ENCODE data around the gene MARCHF3. TPM values are rescaled to one million over a fixed set of nuclear protein-coding genes. Genes with fewer than 3 reads are reported as not detected.

Gene MARCHF3
- total RNA-seq, 1 donor from 2014 or later, result 3.1 TPM

DNA sequence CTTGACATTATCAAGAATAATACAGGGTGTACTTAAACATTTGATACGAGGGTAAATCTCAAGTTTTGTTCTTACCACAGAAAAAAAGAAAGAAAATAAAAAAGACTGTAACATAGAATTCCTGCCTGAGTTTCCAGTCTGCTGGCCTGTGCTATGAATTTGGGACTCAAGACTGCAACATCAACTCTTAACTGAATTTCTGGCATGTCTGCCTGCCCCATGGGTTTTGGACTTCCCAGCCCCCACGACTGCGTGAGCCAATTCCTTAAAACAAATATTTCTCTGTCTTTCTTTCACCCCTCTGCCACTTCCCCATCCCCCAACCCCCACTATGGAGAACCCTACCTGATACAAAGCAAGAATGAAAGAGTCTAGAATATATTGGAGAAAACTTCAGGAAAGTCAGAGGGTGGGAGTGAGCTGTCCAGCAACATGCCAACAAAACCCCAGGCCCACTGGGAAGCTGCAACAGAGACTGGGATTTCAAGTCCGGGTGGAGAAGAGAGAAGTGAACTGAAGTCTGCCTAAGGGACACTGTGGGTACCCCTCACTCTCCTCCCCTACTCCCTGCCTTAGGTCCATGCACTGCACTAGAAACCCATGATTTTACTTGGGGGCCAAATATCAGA lies 43.0 kb downstream of the MARCHF3 start:
- Mint-ChIP-seq H3K27me3 (ENCODE audit: low read depth) (no peaks in the 10 kb centered on the region), H3K4me1 (no peaks in the 10 kb centered on the region), H3K27ac (ENCODE audit: unreplicated experiment) (no peak overlapping the region), H3K4me3 (no peak overlapping the region), H3K36me3 (ENCODE audit: low read depth) (no peaks in the 10 kb centered on the region), H3K9me3 (peaks cover 5% of the 10 kb centered on the region)
- DNase-seq (ENCODE audit: low read depth, low spot score), result no peak
- TF ChIP-seq CTCF (conservative IDR thresholded peaks at IDR 0.05), result no peak

DNA sequence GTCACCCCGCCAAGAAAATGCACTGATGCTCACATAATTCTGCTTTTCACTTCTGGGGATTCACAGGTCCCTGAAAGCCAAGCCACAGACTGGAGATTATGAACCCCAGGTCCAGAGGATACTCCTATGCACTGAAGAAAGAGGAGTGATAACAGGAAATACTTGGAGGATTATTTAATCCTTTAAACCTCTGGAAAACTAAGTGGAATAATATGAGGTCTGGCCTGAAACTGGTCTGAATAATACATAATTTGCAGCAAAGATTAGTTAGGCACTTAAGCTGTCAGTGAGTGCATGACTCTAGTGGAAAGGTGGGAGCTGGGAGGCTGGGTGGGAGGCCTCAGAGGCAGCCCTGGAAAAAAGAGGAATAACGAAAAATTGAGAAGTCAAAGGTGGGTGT lies 45.7 kb downstream of the MARCHF3 start:
- Mint-ChIP-seq H3K9me3 (no peaks in the 10 kb centered on the region), H3K27me3 (ENCODE audit: low read depth) (no peaks in the 10 kb centered on the region), H3K27ac (ENCODE audit: unreplicated experiment) (no peak overlapping the region), H3K4me1 (no peaks in the 10 kb centered on the region), H3K36me3 (ENCODE audit: low read depth) (no peaks in the 10 kb centered on the region), H3K4me3 (no peak overlapping the region)
- no peak for TF ChIP-seq CTCF (conservative IDR thresholded peaks at IDR 0.05)
- no peak for DNase-seq (ENCODE audit: low read depth, low spot score)

GRCh38 chr5:126983874-126984266 lies 46.5 kb downstream of the MARCHF3 start:
- H3K27me3 Mint-ChIP-seq (ENCODE audit: low read depth), result no peaks in the 10 kb centered on the region
- peak overlapping the region; percentile 25 for H3K27ac Mint-ChIP-seq (ENCODE audit: unreplicated experiment)

DNA sequence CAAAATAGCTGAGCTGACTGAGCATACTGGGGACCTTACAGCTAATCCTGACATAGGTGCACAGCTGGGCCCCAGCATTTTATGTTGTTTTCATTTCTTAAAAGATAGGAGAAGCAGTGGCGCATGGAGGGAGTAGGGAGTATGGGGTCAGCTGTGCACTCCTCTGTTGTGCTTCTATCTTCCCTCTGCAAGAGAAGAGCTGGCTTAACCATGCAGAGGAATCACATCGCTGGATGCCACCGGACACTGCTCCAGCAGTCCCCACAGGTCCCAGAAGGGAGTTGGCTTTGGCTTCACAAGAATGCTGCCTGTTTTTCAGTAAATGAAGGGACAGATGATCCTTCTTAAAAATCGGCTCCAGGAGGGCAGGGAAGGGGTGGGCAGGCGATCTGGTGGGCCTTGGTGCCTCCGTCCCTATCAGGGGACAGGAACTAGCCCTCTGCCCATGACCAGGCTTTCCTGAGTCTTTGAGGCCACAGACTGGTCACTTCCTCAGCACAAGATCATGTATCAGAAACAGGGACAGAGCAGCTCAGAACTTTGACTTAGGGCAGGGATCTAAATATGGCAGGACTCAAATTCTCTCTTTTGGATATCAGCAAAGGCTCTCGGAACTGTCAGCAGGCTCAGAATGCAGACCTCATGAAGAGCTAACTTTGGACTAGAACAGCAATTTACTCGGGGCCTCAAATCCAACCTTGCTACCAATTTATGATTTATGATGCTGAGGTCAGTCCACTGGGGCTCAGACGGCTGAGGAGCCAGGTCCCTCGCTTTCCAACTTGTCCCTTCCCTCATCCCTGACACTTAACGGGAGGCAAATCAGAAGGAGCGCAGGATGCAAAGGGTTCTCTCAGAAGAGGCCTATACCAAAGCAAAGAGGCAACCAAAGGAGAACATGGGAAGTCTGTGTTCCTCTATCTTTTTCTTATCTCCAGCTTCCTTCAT lies 47.2 kb downstream of the MARCHF3 start:
- no peaks in the 10 kb centered on the region for H3K4me1 Mint-ChIP-seq

More at GRCh38 chr5:126983874-126984266, 46.5 kb downstream of the MARCHF3 start:
- Mint-ChIP-seq H3K4me1 (no peaks in the 10 kb centered on the region), H3K9me3 (no peaks in the 10 kb centered on the region), H3K4me3 (no peak overlapping the region), H3K36me3 (ENCODE audit: low read depth) (no peaks in the 10 kb centered on the region)
- no peak for DNase-seq (ENCODE audit: low read depth, low spot score)
- no peak for TF ChIP-seq CTCF (conservative IDR thresholded peaks at IDR 0.05)

DNA sequence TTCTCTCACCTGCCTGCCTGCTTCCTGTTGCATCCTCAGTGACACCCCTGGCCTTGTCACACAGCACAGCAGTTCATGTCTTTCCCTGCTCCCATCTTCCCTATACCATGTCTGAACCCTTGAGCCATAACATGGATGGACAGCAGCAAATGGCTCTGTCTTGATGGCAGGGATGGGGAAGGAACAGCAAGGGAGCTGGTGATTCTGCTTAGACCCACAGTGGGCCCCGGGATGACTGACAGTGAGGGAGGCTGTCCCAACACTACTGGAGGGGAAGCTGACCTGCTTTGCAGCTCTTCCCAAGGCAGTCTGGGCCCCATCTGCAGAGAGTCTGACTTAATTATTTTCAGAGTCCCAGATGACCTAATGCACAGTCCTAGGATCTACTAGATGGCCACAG lies 48.2 kb downstream of the MARCHF3 start:
- no peaks in the 10 kb centered on the region for H3K27me3 Mint-ChIP-seq (ENCODE audit: low read depth)
- H3K36me3 Mint-ChIP-seq (ENCODE audit: low read depth), result no peaks in the 10 kb centered on the region
- H3K9me3 Mint-ChIP-seq, result no peaks in the 10 kb centered on the region
- TF ChIP-seq CTCF (conservative IDR thresholded peaks at IDR 0.05), result no peak
- no peak overlapping the region for H3K27ac Mint-ChIP-seq (ENCODE audit: unreplicated experiment)
- H3K4me3 Mint-ChIP-seq, result no peak overlapping the region
- DNase-seq (ENCODE audit: low read depth, low spot score), result no peak
- no peaks in the 10 kb centered on the region for H3K4me1 Mint-ChIP-seq

More for the DNA sequence above, 47.2 kb downstream of the MARCHF3 start:
- Mint-ChIP-seq H3K36me3 (ENCODE audit: low read depth) (no peaks in the 10 kb centered on the region), H3K27me3 (ENCODE audit: low read depth) (no peaks in the 10 kb centered on the region), H3K4me3 (no peak overlapping the region), H3K27ac (ENCODE audit: unreplicated experiment) (peak overlapping the region; percentile 60), H3K9me3 (no peaks in the 10 kb centered on the region)
- DNase-seq (ENCODE audit: low read depth, low spot score), result no peak
- TF ChIP-seq CTCF (conservative IDR thresholded peaks at IDR 0.05), result no peak
